H1 (cell line): ENCODE data around the gene RGP1. TPM values are rescaled to one million over a fixed set of nuclear protein-coding genes. Genes with fewer than 3 reads are reported as not detected.

Experiments
- CTCF ChIA-PET: fragments of 300-600 bp; sonication (Branson Sonifier 250); formaldehyde crosslinking; loops from one replicate; lab custom pipeline; 2021; ENCODE audit not compliant: partially characterized antibody; lab: Charles Lee
- POLR2A ChIA-PET: fragments of 300-600 bp; sonication (Branson Sonifier 250); formaldehyde crosslinking; loops from one replicate; lab custom pipeline; 2021; ENCODE audit warnings: inconsistent platforms; ENCODE audit not compliant: partially characterized antibody; lab: Charles Lee
- DNase-seq, 2 experiments: peaks; one replicate each; pipeline versions ENCODE4 v3.0.0 to v3.0.0-alpha.2; 2010 to 2022; ENCODE audit warnings: low spot score in 2 of 2, low read depth in 1 of 2, mixed read lengths in 1 of 2
- FAIRE-seq: peaks from 2 replicates; lab custom pipeline; 2011; peaks lifted over from hg19 to GRCh38; lab: Jason Lieb, UNC
- H2AFZ ChIP-seq: 2 replicates; pipeline ENCODE4 v1.8.1; 2012; ENCODE audit warnings: low read length, inconsistent platforms
- H2AK5ac ChIP-seq: 2 replicates; pipeline ENCODE4 v1.6.1; 2013; ENCODE audit warnings: low read depth, low read length
- H2BK120ac ChIP-seq: replicated peaks from 2 replicates; pipeline ENCODE3; 2013; ENCODE audit warnings: low read depth, low read length, inconsistent platforms
- H2BK12ac ChIP-seq: 2 replicates; pipeline ENCODE4 v1.6.1; 2013; ENCODE audit warnings: low read depth, low read length
- H2BK15ac ChIP-seq: 2 replicates; pipeline ENCODE4 v1.6.1; 2013; ENCODE audit warnings: low read length
- H2BK20ac ChIP-seq: 2 replicates; pipeline ENCODE4 v1.6.1; 2013; ENCODE audit warnings: low read length
- H2BK5ac ChIP-seq: 2 replicates; pipeline ENCODE4 v1.6.1; 2013; ENCODE audit warnings: low read depth, low read length
- H3K14ac ChIP-seq: 2 replicates; pipeline ENCODE4 v1.6.1; 2013; ENCODE audit warnings: inconsistent platforms; ENCODE audit not compliant: insufficient read length
- H3K18ac ChIP-seq: 2 replicates; pipeline ENCODE4 v1.6.1; 2013; ENCODE audit warnings: low read length; ENCODE audit errors: extremely low read depth
- H3K23ac ChIP-seq: 2 replicates; pipeline ENCODE4 v1.6.1; 2013; ENCODE audit warnings: inconsistent platforms; ENCODE audit not compliant: insufficient read length
- H3K23me2 ChIP-seq: 2 replicates; pipeline ENCODE4 v1.6.1; 2013; ENCODE audit warnings: low read depth, low read length
- H3K27ac ChIP-seq: 2 replicates; pipeline ENCODE4 v1.6.1; 2011; ENCODE audit warnings: low read depth, low read length, inconsistent platforms
- H3K27me3 ChIP-seq, 4 experiments: replicated peaks in 1 of 4; 1 replicate in 1 of 4; 2 replicates in 3 of 4; pipeline versions ENCODE4 v1.6.1 to v1.8.1; 2011 to 2013; ENCODE audit warnings: low read length in 3 of 4, mild to moderate bottlenecking in 3 of 4, inconsistent platforms in 2 of 4, mixed read lengths in 2 of 4, moderate library complexity in 1 of 4; ENCODE audit not compliant: control insufficient read depth in 3 of 4, insufficient read depth in 3 of 4; ENCODE audit errors: extremely low read depth in 1 of 4
- H3K36me3 ChIP-seq, 4 experiments: 2 replicates each; pipeline versions ENCODE4 v1.6.1 to v1.8.1; 2011 to 2013; ENCODE audit warnings: mild to moderate bottlenecking in 4 of 4, low read length in 3 of 4, moderate library complexity in 2 of 4, control low read depth in 1 of 4, inconsistent platforms in 1 of 4; ENCODE audit not compliant: insufficient read depth in 4 of 4, control insufficient read depth in 2 of 4
- H3K4ac ChIP-seq: replicated peaks from 2 replicates; pipeline ENCODE3; 2013; ENCODE audit warnings: low read length, low read depth, mixed read lengths, inconsistent platforms; ENCODE audit not compliant: insufficient read length
- H3K4me1 ChIP-seq, 4 experiments: replicated peaks in 1 of 4; 1 replicate in 1 of 4; 2 replicates in 3 of 4; pipeline versions ENCODE4 v1.6.1 to v1.8.1; 2011 to 2013; ENCODE audit warnings: low read length in 3 of 4, inconsistent platforms in 2 of 4, mixed read lengths in 1 of 4; ENCODE audit not compliant: insufficient read depth in 4 of 4, control insufficient read depth in 3 of 4
- H3K4me2 ChIP-seq, 2 experiments: 2 replicates each; pipeline versions ENCODE4 v1.6.1 to v1.8.1; 2011 to 2013; ENCODE audit warnings: low read depth in 2 of 2, low read length in 2 of 2, control low read depth in 1 of 2, inconsistent platforms in 1 of 2, mild to moderate bottlenecking in 1 of 2; ENCODE audit not compliant: insufficient read depth in 1 of 2
- H3K4me3 ChIP-seq, 4 experiments: fragments of 200-600, 300-600 bp in 1 of 4; sonication (generic), shearing (Covaris generic), sonication (Bioruptor Twin) in 1 of 4; 2 replicates each; pipeline versions ENCODE4 v1.5.1 to v1.8.1; 2011 to 2016; ENCODE audit warnings: low read length in 4 of 4, low read depth in 3 of 4, control low read depth in 2 of 4, inconsistent platforms in 2 of 4, mild to moderate bottlenecking in 2 of 4, mixed read lengths in 1 of 4, moderate library complexity in 1 of 4; ENCODE audit not compliant: insufficient read depth in 2 of 4; ENCODE audit errors: extremely low read depth in 1 of 4
- H3K56ac ChIP-seq: replicated peaks from 2 replicates; pipeline ENCODE3; 2013; ENCODE audit warnings: low read depth, mild to moderate bottlenecking, mixed read lengths, low read length, inconsistent platforms; ENCODE audit not compliant: insufficient read length
- H3K79me1 ChIP-seq: 2 replicates; pipeline ENCODE4 v1.6.1; 2013; ENCODE audit warnings: low read depth, low read length, control low read depth
- H3K79me2 ChIP-seq, 2 experiments: 2 replicates each; pipeline versions ENCODE4 v1.6.1 to v1.8.1; 2012 to 2013; ENCODE audit warnings: low read length in 2 of 2, mild to moderate bottlenecking in 2 of 2, inconsistent platforms in 1 of 2; ENCODE audit not compliant: insufficient read depth in 2 of 2, control insufficient read depth in 1 of 2
- H3K9ac ChIP-seq, 4 experiments: replicated peaks in 1 of 4; 1 replicate in 1 of 4; 2 replicates in 3 of 4; pipeline versions ENCODE4 v1.6.1 to v1.8.1; 2011 to 2013; ENCODE audit warnings: low read depth in 3 of 4, low read length in 3 of 4, control low read depth in 2 of 4, mild to moderate bottlenecking in 2 of 4, moderate library complexity in 2 of 4, inconsistent platforms in 1 of 4; ENCODE audit errors: extremely low read depth in 1 of 4
- H3K9me3 ChIP-seq, 2 experiments: 2 replicates each; pipeline versions ENCODE4 v1.6.1 to v1.8.1; 2012 to 2013; ENCODE audit warnings: mild to moderate bottlenecking in 2 of 2, moderate library complexity in 2 of 2, control low read depth in 1 of 2, inconsistent platforms in 1 of 2, low read depth in 1 of 2, low read length in 1 of 2, mixed read lengths in 1 of 2; ENCODE audit not compliant: insufficient read depth in 2 of 2
- H4K20me1 ChIP-seq, 2 experiments: replicated peaks in 1 of 2; 2 replicates each; pipeline versions ENCODE3 to v1.8.1; 2011 to 2013; ENCODE audit warnings: inconsistent platforms in 2 of 2, low read length in 2 of 2, mild to moderate bottlenecking in 1 of 2; ENCODE audit not compliant: insufficient read depth in 2 of 2, control insufficient read depth in 1 of 2
- H4K5ac ChIP-seq: 2 replicates; pipeline ENCODE4 v1.6.1; 2013; ENCODE audit warnings: low read length, low read depth, mixed read lengths, inconsistent platforms; ENCODE audit not compliant: insufficient read length
- H4K8ac ChIP-seq: 2 replicates; pipeline ENCODE4 v1.8.0; 2013; ENCODE audit warnings: mild to moderate bottlenecking, moderate library complexity, low read length, inconsistent platforms; ENCODE audit not compliant: insufficient read depth; ENCODE audit errors: extremely low read depth
- H4K91ac ChIP-seq: replicated peaks from 2 replicates; pipeline ENCODE3; 2013; ENCODE audit warnings: low read length, mixed read lengths, inconsistent platforms; ENCODE audit not compliant: insufficient read length
- RXRA ChIP-seq: IDR thresholded peaks from 2 replicates; pipeline ENCODE4 v1.6.1; 2011; ENCODE audit warnings: low read depth, mild to moderate bottlenecking, low read length, moderate library complexity; ENCODE audit not compliant: insufficient read depth
- SAP30 ChIP-seq: fragments of 300-600 bp; sonication (generic); IDR thresholded peaks from 2 replicates; pipeline ENCODE4 v1.7.1; 2012; ENCODE audit warnings: low read length, moderate library complexity, mild to moderate bottlenecking, inconsistent platforms; ENCODE audit not compliant: insufficient read depth, insufficient replicate concordance
- WGBS, 2 experiments: shearing (Covaris generic) in 1 of 2; methylation state at CpG; one replicate each; pipeline versions ENCODE4 v1.1.6 to v1.1.7; 2013 to 2015; ENCODE audit warnings: low lambda C conversion rate in 2 of 2, mixed read lengths in 2 of 2, inconsistent platforms in 1 of 2, low coverage in 1 of 2, missing lambda C conversion rate in 1 of 2; ENCODE audit not compliant: insufficient replicate concordance in 2 of 2, insufficient coverage in 1 of 2, insufficient read length in 1 of 2; ENCODE audit errors: extremely low coverage in 1 of 2, missing lambda C conversion rate in 1 of 2; 5-methylcytosine and 5-hydroxymethylcytosine counted together
- polyA plus RNA-seq, 7 experiments: library from polyadenylated mRNA; depleted of rRNA in 3 of 7; stranded (reverse) in 5 of 7; unstranded in 2 of 7; fragments of >200 nt in 5 of 7; fragments of 200-250 nt in 2 of 7; gene quantifications; 1 replicate in 5 of 7; 2 replicates in 1 of 7; 4 replicates in 1 of 7; pipeline versions ENCODE4 v1.2.1 to v1.2.3, GENCODE V29; 2011 to 2013; ENCODE audit warnings: missing spikeins in 2 of 7, mixed read lengths in 2 of 7
- total RNA-seq: library from RNA; stranded (reverse); fragmentation: NEBNext Ultra II Directional; extraction: Animal tissue kit (Norgen Biotek cat#: 25700); gene quantifications from 2 replicates; pipeline ENCODE4 v1.2.1, GENCODE V29; 2021
- TF ChIP-seq, protein P1 (sequence below): IDR thresholded peaks from 2 replicates; pipeline ENCODE4 v1.6.1; 2012; ENCODE audit warnings: inconsistent platforms

RGP1 gene
- total and polyA plus RNA-seq, 2 of the 8 experiments (the other 6 are each of a cell fraction or from before 2014, with no cell fraction given) = 11.8 to 22.7 TPM

- no peak for DNase-seq
- peaks cover 0 to 8% of the 10 kb centered on the region in 2 experiments for H4K20me1 ChIP-seq
- ChIA-PET POLR2A (interaction anchor here (0.7 to 4.8 kb wide), 7 partner anchors 10 to 34 kb away, joined by 3 to 19 read pairs (median 3); partner anchors contain the start of genes CREB3, TLN1 and TPM2), CTCF (interaction anchor here (0.8 to 13.1 kb wide), 10 partner anchors 9 to 43 kb away, joined by 3 to 199 read pairs (median 4); partner anchors contain the start of genes ARHGEF39 and TPM2)
- no peak overlapping the region for H3K56ac ChIP-seq
- no peak overlapping the region for H3K9ac ChIP-seq
- H2AFZ ChIP-seq = no peak overlapping the region
- H4K91ac ChIP-seq = no peak overlapping the region
- H3K79me2 ChIP-seq = no peaks in the 10 kb centered on the region
- no peak overlapping the region for H2BK15ac ChIP-seq
- no peak overlapping the region for H4K5ac ChIP-seq
- no peaks in the 10 kb centered on the region for H3K23me2 ChIP-seq
- TF ChIP-seq, protein P1, sequence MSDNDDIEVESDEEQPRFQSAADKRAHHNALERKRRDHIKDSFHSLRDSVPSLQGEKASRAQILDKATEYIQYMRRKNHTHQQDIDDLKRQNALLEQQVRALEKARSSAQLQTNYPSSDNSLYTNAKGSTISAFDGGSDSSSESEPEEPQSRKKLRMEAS = no peak
- TF ChIP-seq SAP30 = no peak
- TF ChIP-seq RXRA = no peak
- H3K4me3 ChIP-seq = no peak overlapping the region
- H2BK20ac ChIP-seq = no peak overlapping the region
- H3K27ac ChIP-seq = no peak overlapping the region
- no peak overlapping the region for H3K23ac ChIP-seq
- 89% methylated on average over 7 of the region's 7 CpGs; no CpG with 5 or more reads in 1 of the 2 experiments for WGBS, 2 experiments
- H3K4ac ChIP-seq = no peak overlapping the region
- H4K8ac ChIP-seq = no peak overlapping the region
- H2BK12ac ChIP-seq = no peak overlapping the region
- no peaks in the 10 kb centered on the region for H3K4me1 ChIP-seq
- H3K4me2 ChIP-seq = no peak overlapping the region
- H3K27me3 ChIP-seq = no peaks in the 10 kb centered on the region
- H3K18ac ChIP-seq = no peak overlapping the region
- no peaks in the 10 kb centered on the region for H3K79me1 ChIP-seq
- H3K14ac ChIP-seq = no peak overlapping the region
- H2BK5ac ChIP-seq = no peak overlapping the region
- H3K9me3 ChIP-seq = no peaks in the 10 kb centered on the region
- FAIRE-seq = no peak
- H3K36me3 ChIP-seq = peaks cover 39 to 85% (median 75%) of the 10 kb centered on the region in 4 experiments
- H2BK120ac ChIP-seq = no peak overlapping the region
- no peak overlapping the region for H2AK5ac ChIP-seq
Measured at GRCh38 chr9:35705836-35706430, 43.2 kb upstream of the RGP1 start.
